ENCODE measurements around the gene ARID5B.

ARID5B gene

DNA sequence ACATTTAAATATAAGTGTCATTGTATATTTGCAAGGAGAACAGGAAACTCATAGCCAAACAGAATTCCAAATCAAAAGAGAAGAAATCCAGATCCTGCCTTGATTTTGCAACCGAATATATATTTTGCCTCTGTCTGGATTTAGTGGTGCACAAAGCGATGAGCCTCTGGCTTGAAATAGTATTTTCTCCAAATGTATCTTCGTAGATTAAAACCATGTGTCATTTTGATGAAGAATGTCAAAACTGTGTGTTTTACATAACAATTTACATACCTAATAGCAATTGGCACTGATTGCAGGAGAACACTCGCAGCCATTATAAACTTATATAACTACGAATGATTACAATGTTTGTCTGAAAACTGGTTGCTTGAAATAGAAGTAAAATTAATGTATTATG is 156.4 kb downstream of the ARID5B start:
- DNase-seq, result peak; percentile 53

DNA sequence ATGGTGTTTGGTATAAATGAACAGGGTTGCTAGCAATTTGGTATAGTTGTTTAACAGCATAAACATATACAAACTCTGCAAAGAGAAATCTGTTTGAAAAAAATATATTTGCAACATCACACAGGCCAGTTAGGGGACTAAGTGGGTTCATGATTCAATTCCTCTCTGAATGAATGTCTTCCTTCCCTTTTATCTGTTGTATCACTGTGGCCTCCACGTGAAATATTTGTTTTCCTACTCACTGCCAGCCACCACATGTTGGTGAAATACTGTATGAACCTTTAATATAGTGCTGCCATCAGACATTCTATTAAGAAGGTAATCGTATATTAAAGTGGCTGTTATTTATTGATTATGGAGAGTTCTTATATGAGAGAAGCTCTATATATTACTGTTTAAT is 157.0 kb downstream of the ARID5B start:
- no peak for DNase-seq

DNA sequence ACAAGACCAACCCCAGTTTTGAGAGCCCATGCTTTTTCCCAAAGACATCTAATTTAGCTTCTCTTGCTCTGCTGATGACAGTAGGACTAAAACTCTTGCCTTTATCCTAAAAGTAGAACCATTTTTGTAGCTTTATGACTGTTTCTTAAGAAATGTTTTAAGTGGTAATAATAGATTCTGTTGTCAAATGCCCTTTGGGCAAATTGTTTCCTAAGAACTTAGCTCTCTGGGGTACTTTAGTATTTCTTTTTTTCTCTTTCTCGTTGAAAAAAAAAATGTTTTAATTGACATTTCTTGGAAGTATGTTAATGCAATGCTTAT is 157.4 kb downstream of the ARID5B start:
- no peak for DNase-seq

DNA sequence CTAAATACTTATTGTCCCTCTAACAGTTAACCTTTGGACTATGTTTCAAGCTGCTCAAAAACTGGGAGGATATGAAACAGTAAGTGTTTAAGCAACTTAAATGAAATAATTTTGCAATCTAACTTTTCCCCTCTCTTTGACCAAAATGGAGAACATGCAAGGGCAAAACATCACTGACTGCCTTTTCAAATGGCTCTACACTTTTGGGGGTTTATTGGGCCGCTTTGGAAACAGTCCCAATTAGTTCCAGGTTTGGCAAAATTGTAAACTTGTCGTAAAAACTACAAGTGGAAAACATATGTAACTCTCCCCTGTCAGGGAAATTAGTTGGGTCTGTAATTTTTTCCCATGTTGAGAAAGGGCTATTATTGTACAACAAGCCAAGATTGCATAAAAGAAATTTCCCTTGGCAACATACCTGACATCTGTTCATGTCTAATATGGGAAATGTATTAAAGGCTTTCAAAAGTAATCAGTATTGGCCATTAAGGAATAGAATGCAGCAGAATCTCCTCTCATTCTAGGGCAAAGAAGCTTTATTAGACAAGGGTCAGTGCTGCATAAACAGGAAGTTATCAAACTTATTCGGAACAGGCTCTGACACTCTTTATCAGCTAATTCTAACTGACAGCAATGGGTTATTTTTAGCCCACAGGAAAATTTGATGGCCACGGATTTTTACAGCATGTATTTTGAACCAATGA is 157.9 kb downstream of the ARID5B start:
- peak; percentile 69 for DNase-seq

DNA sequence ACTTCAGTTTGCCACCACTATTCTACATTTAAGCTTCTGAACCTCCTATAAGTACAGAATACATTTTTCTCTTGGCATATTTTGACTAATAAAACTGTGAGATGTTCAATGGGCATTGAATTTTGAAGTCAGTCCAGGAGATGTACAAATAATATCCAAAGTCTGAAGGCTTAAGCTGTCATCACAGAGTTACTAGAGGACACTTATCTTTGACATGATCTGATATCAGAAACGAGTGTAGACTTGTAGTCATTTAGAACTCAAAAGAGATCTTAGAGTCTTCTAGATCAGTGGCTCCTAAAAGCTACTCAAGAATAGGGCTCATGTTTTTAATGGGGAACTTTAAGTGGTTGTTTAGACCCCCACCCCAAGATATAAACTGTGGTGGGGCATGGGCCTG is 160.5 kb downstream of the ARID5B start:
- DNase-seq, result no peak

DNA sequence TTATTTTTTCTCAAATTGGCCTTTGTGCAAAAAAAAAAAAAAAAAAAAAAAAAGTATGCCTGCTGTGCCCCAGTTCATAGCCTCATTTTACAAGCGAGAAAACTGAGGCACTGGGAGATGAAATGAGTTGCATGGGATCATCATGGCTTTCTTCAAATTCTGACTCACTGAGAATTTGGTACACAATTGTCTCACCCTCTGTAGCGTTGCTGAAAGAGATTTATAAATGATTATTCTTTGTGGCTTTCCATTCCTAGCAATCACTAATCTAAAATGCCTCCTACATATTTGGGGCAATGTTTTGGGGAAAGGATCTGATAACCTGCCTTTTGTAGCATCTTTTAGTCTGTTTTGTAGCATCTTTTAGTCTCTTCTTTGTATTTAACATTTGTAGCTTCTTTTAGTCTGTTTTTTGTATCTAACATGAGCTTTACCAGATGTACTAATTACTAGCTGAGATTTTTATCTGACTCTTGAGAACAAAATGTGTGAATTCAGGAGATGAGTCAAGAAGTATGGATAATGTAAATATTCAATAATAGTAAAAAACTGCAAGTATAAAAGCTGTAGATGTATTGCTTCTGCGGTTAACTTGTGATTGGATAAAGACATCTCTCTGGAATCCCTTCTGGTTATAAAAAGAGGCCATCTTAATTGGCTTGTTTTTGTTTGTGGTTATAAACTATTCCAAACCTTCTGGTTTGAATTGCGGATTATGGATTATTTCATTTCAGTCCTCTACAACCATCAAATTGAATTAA is 161.4 kb downstream of the ARID5B start:
- DNase-seq, result peak; percentile 96

DNA sequence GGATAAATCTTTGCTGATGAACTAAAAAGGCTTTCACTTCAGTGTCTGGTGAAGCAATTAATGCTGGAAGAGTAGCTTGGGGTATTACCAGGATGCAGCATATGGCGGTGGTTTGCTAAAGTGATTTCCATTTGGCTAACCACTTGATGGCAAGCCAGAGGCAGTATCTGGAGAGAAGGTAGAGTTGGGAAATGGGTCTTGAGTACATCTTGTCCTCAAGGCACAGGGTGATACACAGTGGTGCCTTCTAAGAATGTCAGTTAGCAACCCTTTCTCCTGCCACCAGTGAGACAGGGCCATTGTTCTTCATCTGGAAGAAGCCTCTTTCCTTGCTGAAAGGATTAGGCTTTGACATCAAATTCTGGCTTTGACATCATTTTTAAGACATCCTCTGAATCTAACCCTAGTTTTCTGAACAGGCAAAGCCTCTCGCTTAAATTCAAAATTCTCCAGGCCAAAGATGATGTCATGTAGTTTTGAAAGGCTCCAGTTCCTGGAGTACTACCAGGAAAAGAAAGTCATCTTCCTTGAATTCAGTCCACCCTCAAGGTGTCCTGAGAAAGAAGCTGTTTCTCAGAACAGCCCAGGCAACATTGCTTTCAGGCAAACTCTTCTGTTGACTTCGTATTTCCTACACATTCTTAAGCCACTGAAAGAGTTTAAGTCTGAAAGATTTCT is 162.4 kb downstream of the ARID5B start:
- DNase-seq, result no peak

DNA sequence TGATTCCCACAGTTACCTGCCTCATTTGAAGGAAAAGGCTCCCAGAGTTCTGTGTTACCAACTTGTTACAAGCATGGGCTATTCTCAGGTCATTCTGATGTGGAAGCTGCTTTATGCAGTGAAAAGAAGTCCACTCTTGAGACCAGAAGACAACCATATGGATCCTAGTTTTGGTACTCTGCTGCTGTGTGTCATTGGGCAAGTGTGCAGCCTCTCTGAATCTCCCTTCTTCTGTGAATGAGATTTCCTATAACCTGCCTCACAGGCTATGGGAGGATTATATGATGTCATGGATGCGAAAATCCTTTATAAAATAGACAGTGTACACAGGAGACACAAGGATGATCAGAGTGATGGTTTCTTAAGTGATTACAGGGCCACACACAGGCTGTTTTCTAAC is 166.1 kb downstream of the ARID5B start:
- DNase-seq, result no peak

DNA sequence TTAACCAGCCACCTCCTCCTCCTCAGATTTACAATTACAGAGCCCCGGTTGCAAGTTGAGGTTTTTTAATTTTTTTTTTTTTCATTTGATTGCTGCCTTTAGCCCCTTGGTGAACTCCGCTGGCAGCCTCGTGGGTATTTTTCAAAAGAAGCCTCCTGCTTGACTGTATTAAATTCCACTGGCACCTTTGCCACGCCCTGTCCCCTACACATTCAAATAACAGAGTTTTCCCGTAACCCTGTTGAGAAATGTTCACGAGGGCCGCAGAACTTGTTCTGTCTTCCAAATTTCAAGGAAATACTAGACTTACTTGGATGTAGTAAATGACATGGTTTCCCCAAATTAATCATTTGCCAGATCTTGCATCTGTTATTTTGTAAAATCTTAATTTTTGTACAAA is 167.0 kb downstream of the ARID5B start:
- DNase-seq, result no peak

DNA sequence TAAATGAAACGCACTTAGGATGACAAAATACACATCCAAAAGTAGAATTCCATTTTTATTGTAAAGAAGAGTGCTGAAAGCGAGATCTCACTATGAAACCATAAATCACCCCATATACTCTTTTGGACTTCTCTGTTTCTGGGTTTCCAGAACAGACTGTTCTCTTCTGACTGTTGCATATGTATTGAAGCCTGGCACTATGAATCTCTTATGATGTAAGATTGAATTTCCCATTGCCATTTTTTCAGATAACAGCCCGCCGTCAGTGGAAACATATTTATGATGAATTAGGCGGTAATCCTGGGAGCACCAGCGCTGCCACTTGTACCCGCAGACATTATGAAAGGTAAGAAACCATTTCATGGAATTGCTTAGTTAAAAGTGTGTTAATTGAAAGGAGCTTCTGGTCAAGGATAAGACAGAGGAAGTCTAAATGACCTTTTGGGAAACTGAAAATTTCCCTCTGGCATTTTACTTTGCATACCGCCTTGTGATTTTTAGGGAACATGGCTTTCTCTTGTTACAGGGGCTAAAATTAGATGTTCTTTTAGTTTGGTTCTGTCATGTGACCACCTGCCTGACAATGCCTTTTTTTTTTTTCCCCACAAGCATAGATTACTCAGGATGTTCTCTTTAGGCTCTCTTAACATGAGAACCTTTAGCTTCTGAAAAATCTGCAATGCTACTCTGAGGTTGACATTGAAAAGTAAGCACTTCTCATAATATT is 168.1 kb downstream of the ARID5B start:
- no peak for DNase-seq

DNA sequence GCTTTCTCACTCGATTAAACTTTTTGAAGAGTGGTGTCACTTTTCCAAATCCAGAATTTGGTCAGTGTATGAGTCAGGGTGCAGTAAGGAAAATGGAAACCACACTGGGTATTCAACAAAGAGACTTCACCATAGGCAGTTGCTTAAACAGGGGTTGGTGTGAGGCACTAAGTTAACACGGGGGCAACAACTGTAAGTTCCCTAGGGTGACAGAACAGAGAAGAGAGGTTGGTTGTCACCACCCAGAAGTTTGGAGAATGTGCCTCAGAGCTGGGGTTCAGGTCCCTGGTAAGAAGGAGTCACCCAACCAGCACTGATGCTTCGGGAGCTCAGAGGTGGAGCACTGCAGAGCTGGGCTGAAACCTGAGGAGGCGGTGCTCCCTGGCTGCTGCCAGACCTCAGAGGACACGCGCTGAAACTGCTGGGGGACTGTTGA is 170.4 kb downstream of the ARID5B start:
- DNase-seq, result peak; percentile 71

DNA sequence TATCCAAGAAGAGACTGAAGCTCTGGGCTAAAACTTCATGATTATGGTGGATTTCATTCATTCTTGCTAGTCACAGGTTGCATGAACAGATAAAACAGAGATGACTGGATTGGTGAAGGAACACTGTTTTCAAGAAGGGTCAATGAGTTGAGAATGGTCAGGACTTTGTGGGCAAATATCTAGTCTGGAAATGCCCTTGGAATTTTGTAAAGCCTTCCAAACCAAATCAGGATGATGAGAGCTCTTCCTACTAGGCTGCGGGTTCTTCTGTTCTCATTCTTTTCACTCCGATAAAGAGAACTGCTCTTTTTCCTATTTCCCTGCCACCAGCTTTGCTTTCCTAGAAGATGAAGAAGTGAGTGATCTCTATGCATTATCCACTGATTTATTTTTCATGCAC is 171.4 kb downstream of the ARID5B start:
- DNase-seq, result no peak

DNA sequence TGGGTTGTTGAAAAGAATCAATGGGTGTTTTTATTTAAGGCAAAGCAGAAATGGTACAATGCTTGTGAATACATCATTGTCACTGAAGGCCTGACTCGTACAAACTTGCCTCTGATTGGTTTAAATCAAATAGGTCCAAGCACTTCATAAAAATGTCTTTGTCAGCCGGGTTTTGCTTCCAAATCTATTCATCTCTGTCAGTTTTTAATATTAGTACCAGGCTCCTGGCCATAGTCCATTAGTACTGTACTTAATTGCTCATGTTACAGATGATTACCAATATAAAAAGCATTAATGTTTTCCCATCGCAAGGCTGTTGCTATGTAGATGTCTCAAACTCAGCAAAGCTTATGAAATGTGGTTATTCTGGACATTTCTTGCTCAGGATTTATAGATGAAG is 171.9 kb downstream of the ARID5B start:
- DNase-seq, result peak; percentile 51

DNA sequence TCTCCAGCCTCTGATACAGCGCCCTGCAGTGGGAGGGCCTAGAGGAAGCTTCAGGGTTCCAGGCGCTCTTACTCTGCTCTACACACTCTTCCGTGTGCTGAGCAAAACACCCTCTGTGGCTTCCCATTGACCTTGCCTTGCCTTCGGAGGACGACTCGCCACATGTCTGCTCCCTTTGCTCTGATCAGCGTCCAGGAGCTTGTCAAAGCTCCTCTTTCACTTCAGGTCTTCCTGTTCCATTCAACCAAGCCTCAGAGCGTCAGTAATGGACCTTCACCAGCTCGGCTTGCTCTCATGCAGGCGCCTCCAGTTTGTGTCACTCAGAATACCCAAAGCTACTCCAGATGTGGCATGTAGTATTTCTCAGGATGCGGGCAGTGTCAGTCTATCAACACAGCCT is 173.9 kb downstream of the ARID5B start:
- DNase-seq, result no peak

DNA sequence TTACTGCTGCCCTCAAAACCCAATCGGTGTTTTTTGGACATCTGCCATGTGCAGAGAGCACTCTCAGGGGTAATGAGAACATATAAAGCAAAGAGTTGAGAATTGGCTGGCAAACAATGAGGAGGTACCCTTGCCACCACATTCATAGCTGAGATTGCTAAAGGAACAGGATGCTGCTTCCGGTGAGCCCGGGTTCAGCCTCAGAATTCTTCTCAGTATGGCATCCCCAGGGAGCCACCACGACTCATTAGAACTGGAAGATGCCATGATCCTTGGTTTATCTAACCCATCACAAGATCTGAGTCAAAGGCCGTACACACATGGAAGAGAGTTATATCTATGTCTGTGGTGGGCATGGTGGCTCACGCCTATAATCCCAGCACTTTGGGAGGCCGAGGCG is 174.4 kb downstream of the ARID5B start:
- no peak for DNase-seq

DNA sequence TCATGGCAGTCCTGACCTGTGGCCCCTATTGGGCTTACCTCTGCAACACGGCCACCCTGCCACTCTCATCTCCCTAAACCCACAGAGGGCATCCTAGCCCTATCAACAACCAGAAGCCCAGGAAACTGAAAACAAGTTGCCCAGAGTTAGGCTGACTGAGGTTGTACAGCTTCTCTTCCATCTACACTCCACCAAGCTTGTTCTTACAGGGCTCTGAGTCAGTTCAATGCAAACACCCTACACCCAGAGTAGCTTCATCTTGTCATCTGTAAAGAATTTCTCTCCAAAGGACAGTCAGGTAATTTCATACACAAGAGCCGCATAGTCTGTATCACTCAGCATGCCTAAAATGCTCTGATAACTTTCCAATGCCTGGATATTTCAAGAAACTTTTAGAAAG is 175.4 kb downstream of the ARID5B start:
- peak; percentile 82 for DNase-seq

DNA sequence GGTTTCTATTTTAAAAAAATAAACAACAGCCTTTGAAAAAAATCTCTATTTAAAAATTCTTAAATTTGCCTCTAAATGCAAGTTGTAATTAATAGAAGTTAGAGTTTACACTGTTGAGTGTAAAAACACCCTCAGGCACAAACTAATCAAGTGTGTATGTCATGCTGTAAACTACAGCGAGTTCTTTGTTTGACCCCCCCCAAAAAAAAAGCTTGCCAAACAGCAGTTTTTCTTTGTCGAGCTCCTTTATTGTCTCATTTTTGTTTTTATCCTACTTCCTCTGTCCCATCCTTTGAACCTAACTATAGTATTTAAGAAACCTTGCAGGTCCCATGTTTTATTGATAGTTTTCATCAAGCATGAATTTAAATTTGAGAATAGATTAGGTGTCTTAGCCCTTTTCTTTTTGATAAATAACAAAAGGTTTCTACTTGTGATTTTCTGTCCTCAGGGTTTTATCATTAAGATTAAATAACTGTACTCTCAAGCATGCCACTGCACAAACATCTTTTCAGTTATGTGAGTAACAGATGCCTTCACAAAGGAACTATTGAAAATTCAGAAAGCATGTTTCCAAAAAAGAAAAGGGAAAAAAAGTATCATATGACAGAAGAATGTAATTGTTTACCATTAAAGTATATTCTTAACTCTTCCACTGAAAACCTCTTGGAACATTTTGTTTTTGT is 176.0 kb downstream of the ARID5B start:
- DNase-seq, result no peak

DNA sequence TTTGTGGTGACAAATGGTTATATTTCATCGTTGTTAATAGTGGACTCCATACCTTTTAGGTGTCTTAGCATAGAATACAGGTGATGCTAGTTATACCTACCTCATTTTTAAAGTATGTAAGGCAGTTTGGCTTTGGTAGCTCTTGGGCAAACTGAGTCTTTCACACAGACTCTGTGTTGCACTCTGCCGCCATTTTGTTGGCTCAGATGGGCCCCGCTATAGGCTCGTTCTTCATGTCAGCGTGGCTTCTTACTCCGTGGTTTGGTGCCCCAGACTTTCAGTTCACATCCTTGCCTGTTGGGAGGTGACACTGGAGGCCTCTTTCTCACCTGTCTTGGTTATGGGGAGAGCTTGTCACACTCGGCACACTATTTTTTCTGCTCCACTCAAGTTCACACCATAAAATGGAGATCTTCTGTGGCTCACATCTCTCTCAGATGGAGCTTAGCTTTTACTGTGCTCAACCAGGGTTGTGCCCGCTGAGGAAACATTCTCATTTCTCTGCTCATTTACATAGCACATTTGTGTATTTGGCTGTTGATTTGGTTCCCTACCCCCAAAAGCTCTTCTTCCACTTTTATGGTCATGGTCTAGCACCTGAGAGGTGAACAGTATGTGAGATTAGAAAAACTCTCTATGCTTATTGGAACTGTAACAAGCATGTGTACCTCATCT is 178.5 kb downstream of the ARID5B start:
- no peak for DNase-seq

DNA sequence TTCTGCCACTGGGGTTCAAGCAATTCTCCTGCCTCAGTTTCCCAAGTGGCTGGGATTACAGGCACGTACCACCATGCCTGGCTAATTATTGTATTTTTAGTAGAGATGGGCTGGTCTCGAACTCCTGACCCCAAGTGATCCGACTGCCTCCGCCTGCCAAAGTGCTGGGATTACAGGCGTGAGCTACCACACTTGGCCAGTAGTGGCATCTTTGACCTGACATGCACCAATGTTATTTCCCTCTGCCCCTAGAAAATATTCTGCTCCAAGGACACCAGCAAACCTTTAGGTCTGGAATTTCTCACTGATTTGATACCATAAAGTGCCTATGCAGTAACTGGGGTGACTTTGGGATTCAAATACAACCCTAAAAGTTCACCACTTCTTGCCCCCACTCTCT is 179.4 kb downstream of the ARID5B start:
- no peak for DNase-seq

DNA sequence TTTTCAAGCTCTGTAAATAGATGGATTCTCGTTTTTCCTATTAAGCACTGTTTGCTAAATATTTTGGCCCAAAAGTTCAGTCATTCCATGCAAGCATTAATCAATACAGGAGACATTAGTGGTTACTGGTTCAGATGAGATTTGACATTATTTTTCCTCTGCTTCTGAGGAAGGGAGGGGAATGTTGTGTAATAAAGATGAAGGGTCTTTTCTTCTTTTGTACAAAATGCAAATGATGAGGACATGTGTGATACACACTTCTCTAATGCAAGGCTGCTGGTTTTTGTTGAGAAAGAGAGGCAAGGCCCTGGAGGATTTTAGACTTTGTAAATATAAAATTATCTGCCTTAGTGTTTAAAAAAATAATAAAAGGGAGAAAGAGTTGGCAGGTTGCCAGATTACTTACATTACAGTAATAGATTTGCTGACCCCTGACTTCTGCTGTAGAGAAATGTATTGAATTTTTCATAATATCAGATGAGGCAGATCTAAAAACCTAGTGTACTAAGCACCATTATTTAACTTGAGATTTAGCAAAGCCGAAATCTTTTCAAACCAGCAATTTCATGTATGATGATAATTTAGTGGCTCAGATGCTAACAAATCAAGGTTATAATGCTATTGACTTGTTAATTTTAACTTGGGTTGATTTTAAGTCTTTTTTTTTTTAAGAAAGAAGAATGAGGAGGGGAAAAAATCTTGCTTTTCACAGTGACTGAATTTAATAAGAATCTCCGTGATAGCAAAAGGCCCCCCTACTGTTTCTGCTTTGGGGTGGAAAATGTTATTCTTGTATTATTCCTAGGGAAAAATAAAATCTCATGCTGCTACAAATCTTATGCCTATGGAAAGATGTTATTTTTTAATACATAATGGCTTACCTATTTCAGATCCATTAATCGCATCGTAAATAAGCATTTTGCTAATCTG is 180.1 kb downstream of the ARID5B start:
- DNase-seq, result no peak

DNA sequence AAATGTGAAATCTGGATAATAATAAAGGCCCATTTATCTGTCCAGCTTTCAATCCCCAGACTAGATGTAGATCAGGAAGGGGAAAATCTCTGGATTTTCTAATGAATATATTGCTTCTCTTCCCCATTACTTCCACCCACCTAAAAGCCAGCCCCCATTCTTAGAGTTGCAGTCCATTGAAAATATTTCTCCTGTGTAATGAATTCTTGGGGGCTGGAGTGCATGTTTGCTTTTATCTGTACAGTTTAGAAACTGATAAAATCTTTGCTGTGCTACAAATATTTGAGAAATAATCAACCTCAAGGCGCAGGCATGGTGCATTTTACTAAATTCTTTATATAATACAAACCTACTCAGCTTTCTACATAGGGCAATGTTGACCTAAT is 180.8 kb downstream of the ARID5B start:
- no peak for DNase-seq

All from fibroblast of skin of right quadriceps (primary cell).